ENCODE measurements around the gene EMILIN1.

DNA sequence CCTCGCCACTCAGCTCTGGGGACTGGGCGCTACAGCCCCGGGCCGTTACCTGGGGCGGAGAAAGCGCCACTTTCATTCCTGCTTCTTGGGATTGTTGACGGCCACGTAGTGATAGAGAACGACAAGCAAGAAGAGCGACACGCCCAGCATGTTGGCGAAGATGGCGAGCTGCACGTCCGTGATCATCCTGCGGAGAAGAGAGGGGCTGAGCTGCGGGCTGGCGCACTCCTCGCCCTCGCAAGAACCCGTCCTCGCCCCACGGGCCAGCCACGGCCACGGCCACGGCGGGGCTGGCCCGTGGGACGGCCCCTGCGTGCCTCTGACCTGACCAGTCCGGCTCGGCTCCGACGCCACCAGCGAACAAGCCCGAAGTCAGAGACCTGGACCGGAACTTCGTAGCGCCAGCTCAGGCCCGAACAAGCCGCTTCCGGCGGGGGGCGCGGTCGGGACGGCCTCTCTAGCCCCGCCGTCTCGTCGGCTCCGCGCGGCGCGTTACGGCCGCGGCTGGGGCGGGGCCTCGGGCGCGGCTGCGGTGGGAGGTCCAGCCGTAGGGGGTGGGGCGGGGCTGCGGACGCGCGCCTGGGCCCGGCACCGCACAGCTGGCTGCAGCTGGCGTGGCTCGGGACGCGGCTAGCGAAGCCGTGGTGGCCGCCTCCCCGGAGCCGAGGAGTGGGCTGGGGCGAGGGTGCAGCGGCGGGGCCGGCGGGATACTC is 7.0 kb upstream of the EMILIN1 start, which contains the start of gene OST4:
- TF ChIP-seq, protein P1, sequence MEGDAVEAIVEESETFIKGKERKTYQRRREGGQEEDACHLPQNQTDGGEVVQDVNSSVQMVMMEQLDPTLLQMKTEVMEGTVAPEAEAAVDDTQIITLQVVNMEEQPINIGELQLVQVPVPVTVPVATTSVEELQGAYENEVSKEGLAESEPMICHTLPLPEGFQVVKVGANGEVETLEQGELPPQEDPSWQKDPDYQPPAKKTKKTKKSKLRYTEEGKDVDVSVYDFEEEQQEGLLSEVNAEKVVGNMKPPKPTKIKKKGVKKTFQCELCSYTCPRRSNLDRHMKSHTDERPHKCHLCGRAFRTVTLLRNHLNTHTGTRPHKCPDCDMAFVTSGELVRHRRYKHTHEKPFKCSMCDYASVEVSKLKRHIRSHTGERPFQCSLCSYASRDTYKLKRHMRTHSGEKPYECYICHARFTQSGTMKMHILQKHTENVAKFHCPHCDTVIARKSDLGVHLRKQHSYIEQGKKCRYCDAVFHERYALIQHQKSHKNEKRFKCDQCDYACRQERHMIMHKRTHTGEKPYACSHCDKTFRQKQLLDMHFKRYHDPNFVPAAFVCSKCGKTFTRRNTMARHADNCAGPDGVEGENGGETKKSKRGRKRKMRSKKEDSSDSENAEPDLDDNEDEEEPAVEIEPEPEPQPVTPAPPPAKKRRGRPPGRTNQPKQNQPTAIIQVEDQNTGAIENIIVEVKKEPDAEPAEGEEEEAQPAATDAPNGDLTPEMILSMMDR (conservative IDR thresholded peaks at IDR 0.05; ENCODE audit: low read depth, low read length) = 0 out of 2 replicates have a peak, but pooled peaks have one; percentile 11
- no peak for TF ChIP-seq EZH2 (IDR thresholded peaks at IDR 0.05; ENCODE audit: borderline replicate concordance, low read depth, low read length, poor library complexity, severe bottlenecking)
